GM12878 (cell line): ENCODE data around the gene INHA. TPM values are rescaled to one million over a fixed set of nuclear protein-coding genes. Genes with fewer than 3 reads are reported as not detected.

Experiments
- ATAC-seq: fragments of 200-7000 bp; cut with Tn5 transposase; 3 replicates; pipeline ENCODE4 v1.9.1; 2020; ENCODE audit warnings: mild to moderate bottlenecking, moderate library complexity
- BruUV-seq: library from RNA; stranded (reverse); fragments of 400-500 nt; replicated peaks from 2 replicates; lab custom pipeline; 2021; lab: Mats Ljungman, UMichigan
- CTCF ChIA-PET: fragments of 300-600 bp; sonication (Branson Sonifier 250); formaldehyde crosslinking; extraction: SDS; loops from one replicate; lab custom pipeline; 2021; ENCODE audit warnings: inconsistent platforms; lab: Yijun Ruan, JAX
- POLR2A ChIA-PET: fragments of 350-600 bp; formaldehyde crosslinking; extraction: SDS; loops from one replicate; lab custom pipeline; 2021; ENCODE audit warnings: inconsistent platforms; lab: Charles Lee
- RAD21 ChIA-PET: fragments of 300-600 bp; sonication (Branson Sonifier 250); formaldehyde crosslinking; loops from one replicate; lab custom pipeline; 2023; ENCODE audit warnings: antibody characterized with exemption; ENCODE audit not compliant: unreplicated experiment; lab: Charles Lee
- SMC1A ChIA-PET: fragments of 300-600 bp; sonication (Branson Sonifier 250); formaldehyde crosslinking; loops from one replicate; lab custom pipeline; 2023; ENCODE audit not compliant: unreplicated experiment, uncharacterized antibody; lab: Charles Lee
- DNase-seq: peaks from one replicate; pipeline ENCODE4 v3.0.0-alpha.2; 2011; ENCODE audit warnings: low read depth, low spot score
- FAIRE-seq: peaks from 3 replicates; lab custom pipeline; 2011; peaks lifted over from hg19 to GRCh38; lab: Jason Lieb, UNC
- H2AFZ ChIP-seq: 2 replicates; pipeline ENCODE4 v1.6.0; 2011; ENCODE audit warnings: low read depth, low read length, control low read depth; ENCODE audit not compliant: control insufficient read depth
- H3K27ac ChIP-seq: 2 replicates; pipeline ENCODE4 v1.5.1; 2011; ENCODE audit warnings: control low read depth; ENCODE audit not compliant: control insufficient read depth, insufficient read depth
- H3K27me3 ChIP-seq, 2 experiments: replicated peaks in 1 of 2; 2 replicates each; pipeline versions ENCODE4 v1.6.0 to v1.6.1; 2011; ENCODE audit warnings: low read length in 1 of 2; ENCODE audit not compliant: control insufficient read depth in 2 of 2, insufficient read depth in 2 of 2
- H3K36me3 ChIP-seq, 2 experiments: 2 replicates each; pipeline ENCODE4 v1.5.1; 2011; ENCODE audit warnings: low read length in 1 of 2; ENCODE audit not compliant: control insufficient read depth in 2 of 2, insufficient read depth in 2 of 2
- H3K4me1 ChIP-seq: 2 replicates; pipeline ENCODE4 v1.6.1; 2011; ENCODE audit warnings: mild to moderate bottlenecking, low read length, moderate library complexity, mixed read lengths; ENCODE audit not compliant: control insufficient read depth, insufficient read depth
- H3K4me2 ChIP-seq: 2 replicates; pipeline ENCODE4 v1.6.0; 2011; ENCODE audit warnings: control low read depth; ENCODE audit not compliant: control insufficient read depth, insufficient read depth
- H3K4me3 ChIP-seq: fragments of 200-600 bp; sonication (generic); 2 replicates; pipeline ENCODE4 v1.5.1; 2016
- H3K79me2 ChIP-seq: 2 replicates; pipeline ENCODE4 v1.6.0; 2011; ENCODE audit warnings: low read length; ENCODE audit not compliant: control insufficient read depth, insufficient read depth
- H3K9ac ChIP-seq: 2 replicates; pipeline ENCODE4 v1.8.0; 2011; ENCODE audit warnings: low read length, control low read depth, mixed read lengths; ENCODE audit not compliant: control insufficient read depth, insufficient read depth
- H3K9me3 ChIP-seq: replicated peaks from 3 replicates; pipeline ENCODE4 v1.5.1; 2011; ENCODE audit warnings: mild to moderate bottlenecking, low read length; ENCODE audit not compliant: control insufficient read depth, insufficient read depth
- H4K20me1 ChIP-seq: 2 replicates; pipeline ENCODE4 v1.6.0; 2011; ENCODE audit not compliant: control insufficient read depth, insufficient read depth
- ATF3 ChIP-seq: IDR thresholded peaks from 2 replicates; pipeline ENCODE4 v1.6.1; 2011; ENCODE audit warnings: low read depth, mild to moderate bottlenecking, low read length, moderate library complexity, borderline replicate concordance; ENCODE audit errors: extremely low read depth
- CEBPB ChIP-seq, 2 experiments: fragments of 150-350 bp in 1 of 2; IDR thresholded peaks; 2 replicates each; pipeline ENCODE4 v1.6.1; 2012 to 2014; ENCODE audit warnings: low read depth in 2 of 2, low read length in 2 of 2, borderline replicate concordance in 1 of 2, inconsistent platforms in 1 of 2
- EED ChIP-seq: sonication (generic); IDR thresholded peaks from 2 replicates; pipeline ENCODE4 v1.6.1; 2016; ENCODE audit warnings: antibody characterized with exemption, low read depth
- GABPA ChIP-seq: IDR thresholded peaks from 2 replicates; pipeline ENCODE4 v1.6.1; 2014; ENCODE audit warnings: antibody characterized with exemption, low read depth, mild to moderate bottlenecking, inconsistent platforms
- NFIC ChIP-seq: IDR thresholded peaks from 2 replicates; pipeline ENCODE4 v1.6.1; 2012; ENCODE audit warnings: low read depth, mild to moderate bottlenecking, inconsistent platforms, low read length, moderate library complexity
- NR2C1 ChIP-seq: fragments of 450-650 bp; IDR thresholded peaks from 2 replicates; pipeline ENCODE4 v1.6.1; 2017; ENCODE audit warnings: antibody characterized with exemption, mild to moderate bottlenecking, moderate library complexity
- POU2F2 ChIP-seq: IDR thresholded peaks from 3 replicates; pipeline ENCODE4 v1.6.1; 2011; ENCODE audit warnings: low read depth, mild to moderate bottlenecking, low read length, borderline replicate concordance
- STAT3 ChIP-seq: IDR thresholded peaks from 2 replicates; pipeline ENCODE4 v1.6.1; 2011; ENCODE audit warnings: low read depth, low read length, improper control_type of control experiment
- SUZ12 ChIP-seq: fragments of 200-600 bp; sonication (generic); IDR thresholded peaks from one replicate; pipeline ENCODE4 v1.6.1; 2018; ENCODE audit warnings: antibody characterized with exemption, mild to moderate bottlenecking; ENCODE audit not compliant: unreplicated experiment
- ZBTB40 ChIP-seq: fragments of 450-650 bp; IDR thresholded peaks from 2 replicates; pipeline ENCODE4 v1.6.1; 2016; ENCODE audit warnings: mild to moderate bottlenecking, moderate library complexity, borderline replicate concordance
- WGBS: methylation state at CpG from one replicate; pipeline ENCODE4 v1.1.6; 2016; ENCODE audit warnings: low lambda C conversion rate; ENCODE audit not compliant: insufficient replicate concordance, insufficient coverage; ENCODE audit errors: missing lambda C conversion rate; 5-methylcytosine and 5-hydroxymethylcytosine counted together
- in situ Hi-C: fragments of 300-500 bp; cut with MboI; formaldehyde crosslinking; loops from 9 replicates; pipeline ENCODE4 v1.14.3; 2018; ENCODE audit warnings: mixed read lengths
- intact Hi-C: fragments of 100-400 bp; cut with micrococcal nuclease; formaldehyde crosslinking; loops from one replicate; pipeline ENCODE4 v1.14.2; 2022; ENCODE audit not compliant: unreplicated experiment
- polyA plus RNA-seq, 11 experiments: library from polyadenylated mRNA; depleted of rRNA in 4 of 11; unstranded in 6 of 11; stranded (reverse) in 5 of 11; fragments of >200 nt; fragmentation: Nextera tagmentation in 4 of 11; fragmentation: Illumina TruSeq in 1 of 11; extraction: Ambion mirVana in 4 of 11; extraction: Trizol in 1 of 11; gene quantifications; 1 replicate in 1 of 11; 2 replicates in 10 of 11; pipeline versions ENCODE4 v1.2.1 to v1.2.3, GENCODE V29; 2011 to 2016; ENCODE audit warnings: inconsistent platforms in 2 of 11, missing spikeins in 2 of 11, low read depth in 1 of 11
- total RNA-seq, 4 experiments: library from RNA; depleted of rRNA in 3 of 4; stranded (reverse); fragments of >200 nt in 3 of 4; fragmentation: Illumina TruSeq in 1 of 4; extraction: Trizol in 1 of 4; gene quantifications; 2 replicates each; pipeline versions ENCODE4 v1.2.1 to v1.2.3, GENCODE V29; 2013 to 2021

The INHA gene
- total and polyA plus RNA-seq, 10 of the 15 experiments (the other 5 are each of a cell fraction or from before 2014, with no cell fraction given) = not detected

GRCh38 chr2:219620546-219620945 lies 48.4 kb downstream of the INHA start:
- BruUV-seq = no TSS peak
- Histone ChIP-seq H3K4me3 (no peak overlapping the region), H3K27ac (no peak overlapping the region), H3K36me3 (no peaks in the 10 kb centered on the region), H3K9ac (no peak overlapping the region), H3K4me1 (no peaks in the 10 kb centered on the region), H4K20me1 (no peaks in the 10 kb centered on the region), H2AFZ (no peak overlapping the region), H3K9me3 (no peaks in the 10 kb centered on the region), H3K4me2 (no peak overlapping the region), H3K79me2 (no peaks in the 10 kb centered on the region), H3K27me3 (no peaks in the 10 kb centered on the region; a peak in 2 of 4 replicates)
- no peak for FAIRE-seq
- TF ChIP-seq ZBTB40 = no peak
- no peak for TF ChIP-seq STAT3
- no peak for TF ChIP-seq NR2C1
- TF ChIP-seq NFIC = no peak
- TF ChIP-seq POU2F2 = no peak
- no peak for TF ChIP-seq SUZ12
- TF ChIP-seq ATF3 = no peak
- no peak for TF ChIP-seq CEBPB (IDR thresholded peaks at IDR 0.05; ENCODE audit: borderline replicate concordance in 1 of 2, low read depth in 2 of 2, low read length in 2 of 2)
- no peak for TF ChIP-seq GABPA
- no peak for TF ChIP-seq EED
- intact Hi-C loops = no loop called here
- ChIA-PET CTCF (interaction anchor here (1.0 to 1.8 kb wide), 3 partner anchors 22 to 69 kb away, joined by 3 to 4 read pairs (median 4); no protein-coding TSS in a partner anchor), RAD21 (no interaction called here), SMC1A (no interaction called here), POLR2A (interaction anchor here (0.7 kb wide), 2 partner anchors 262 to 881 kb away, joined by 5 to 6 read pairs; no protein-coding TSS in a partner anchor)
- ATAC-seq = no peak
- in situ Hi-C loops = no loop called here
- no peak for DNase-seq
- 51% methylated on average over 6 of the region's 6 CpGs for WGBS
